GM12878 (cell line): ENCODE data around the gene FYB1. TPM values are rescaled to one million over a fixed set of nuclear protein-coding genes. Genes with fewer than 3 reads are reported as not detected.

ENCODE experiments used
- ATAC-seq: fragments of 200-7000 bp; cut with Tn5 transposase; 3 replicates; pipeline ENCODE4 v1.9.1; 2020; ENCODE audit warnings: mild to moderate bottlenecking, moderate library complexity
- BruUV-seq: library from RNA; stranded (reverse); fragments of 400-500 nt; replicated peaks from 2 replicates; lab custom pipeline; 2021; lab: Mats Ljungman, UMichigan
- CTCF ChIA-PET: fragments of 300-600 bp; sonication (Branson Sonifier 250); formaldehyde crosslinking; extraction: SDS; loops from one replicate; lab custom pipeline; 2021; ENCODE audit warnings: inconsistent platforms; lab: Yijun Ruan, JAX
- POLR2A ChIA-PET: fragments of 350-600 bp; formaldehyde crosslinking; extraction: SDS; loops from one replicate; lab custom pipeline; 2021; ENCODE audit warnings: inconsistent platforms; lab: Charles Lee
- RAD21 ChIA-PET: fragments of 300-600 bp; sonication (Branson Sonifier 250); formaldehyde crosslinking; loops from one replicate; lab custom pipeline; 2023; ENCODE audit warnings: antibody characterized with exemption; ENCODE audit not compliant: unreplicated experiment; lab: Charles Lee
- SMC1A ChIA-PET: fragments of 300-600 bp; sonication (Branson Sonifier 250); formaldehyde crosslinking; loops from one replicate; lab custom pipeline; 2023; ENCODE audit not compliant: unreplicated experiment, uncharacterized antibody; lab: Charles Lee
- DNase-seq: peaks from one replicate; pipeline ENCODE4 v3.0.0-alpha.2; 2011; ENCODE audit warnings: low read depth, low spot score
- FAIRE-seq: peaks from 3 replicates; lab custom pipeline; 2011; peaks lifted over from hg19 to GRCh38; lab: Jason Lieb, UNC
- H2AFZ ChIP-seq: 2 replicates; pipeline ENCODE4 v1.6.0; 2011; ENCODE audit warnings: low read depth, low read length, control low read depth; ENCODE audit not compliant: control insufficient read depth
- H3K27ac ChIP-seq: 2 replicates; pipeline ENCODE4 v1.5.1; 2011; ENCODE audit warnings: control low read depth; ENCODE audit not compliant: control insufficient read depth, insufficient read depth
- H3K27me3 ChIP-seq, 2 experiments: replicated peaks in 1 of 2; 2 replicates each; pipeline versions ENCODE4 v1.6.0 to v1.6.1; 2011; ENCODE audit warnings: low read length in 1 of 2; ENCODE audit not compliant: control insufficient read depth in 2 of 2, insufficient read depth in 2 of 2
- H3K36me3 ChIP-seq, 2 experiments: 2 replicates each; pipeline ENCODE4 v1.5.1; 2011; ENCODE audit warnings: low read length in 1 of 2; ENCODE audit not compliant: control insufficient read depth in 2 of 2, insufficient read depth in 2 of 2
- H3K4me1 ChIP-seq: 2 replicates; pipeline ENCODE4 v1.6.1; 2011; ENCODE audit warnings: mild to moderate bottlenecking, low read length, moderate library complexity, mixed read lengths; ENCODE audit not compliant: control insufficient read depth, insufficient read depth
- H3K4me2 ChIP-seq: 2 replicates; pipeline ENCODE4 v1.6.0; 2011; ENCODE audit warnings: control low read depth; ENCODE audit not compliant: control insufficient read depth, insufficient read depth
- H3K4me3 ChIP-seq: fragments of 200-600 bp; sonication (generic); 2 replicates; pipeline ENCODE4 v1.5.1; 2016
- H3K79me2 ChIP-seq: 2 replicates; pipeline ENCODE4 v1.6.0; 2011; ENCODE audit warnings: low read length; ENCODE audit not compliant: control insufficient read depth, insufficient read depth
- H3K9ac ChIP-seq: 2 replicates; pipeline ENCODE4 v1.8.0; 2011; ENCODE audit warnings: low read length, control low read depth, mixed read lengths; ENCODE audit not compliant: control insufficient read depth, insufficient read depth
- H3K9me3 ChIP-seq: replicated peaks from 3 replicates; pipeline ENCODE4 v1.5.1; 2011; ENCODE audit warnings: mild to moderate bottlenecking, low read length; ENCODE audit not compliant: control insufficient read depth, insufficient read depth
- H4K20me1 ChIP-seq: 2 replicates; pipeline ENCODE4 v1.6.0; 2011; ENCODE audit not compliant: control insufficient read depth, insufficient read depth
- DPF2 ChIP-seq: fragments of 450-650 bp; IDR thresholded peaks from 2 replicates; pipeline ENCODE4 v1.6.1; 2017; ENCODE audit warnings: mild to moderate bottlenecking
- E2F8 ChIP-seq: fragments of 450-650 bp; IDR thresholded peaks from 2 replicates; pipeline ENCODE4 v1.6.1; 2018; ENCODE audit warnings: mild to moderate bottlenecking, low read depth, moderate library complexity; ENCODE audit not compliant: partially characterized antibody
- ETV6 ChIP-seq, 2 experiments: fragments of 450-650 bp in 1 of 2; IDR thresholded peaks in 1 of 2; conservative IDR thresholded peaks in 1 of 2; 2 replicates each; pipeline ENCODE4 v1.6.1; 2014; ENCODE audit warnings: antibody characterized with exemption in 1 of 2, borderline replicate concordance in 1 of 2, low read depth in 1 of 2, mild to moderate bottlenecking in 1 of 2, moderate library complexity in 1 of 2
- NRF1 ChIP-seq: conservative IDR thresholded peaks from 2 replicates; pipeline ENCODE4 v1.6.1; 2011; ENCODE audit warnings: mild to moderate bottlenecking, low read depth, low read length, improper control_type of control experiment
- SMC3 ChIP-seq: IDR thresholded peaks from 2 replicates; pipeline ENCODE4 v1.6.1; 2011; ENCODE audit warnings: low read length, improper control_type of control experiment, borderline replicate concordance
- SREBF2 ChIP-seq: IDR thresholded peaks from 2 replicates; pipeline ENCODE4 v1.6.1; 2012; ENCODE audit warnings: mild to moderate bottlenecking, low read length
- TCF12 ChIP-seq: IDR thresholded peaks from 2 replicates; pipeline ENCODE4 v1.6.1; 2011; ENCODE audit warnings: low read depth, mild to moderate bottlenecking, low read length
- ZBTB11 ChIP-seq: fragments of 450-650 bp; formaldehyde crosslinking; IDR thresholded peaks from 2 replicates; pipeline ENCODE4 v1.5.0; 2022; ENCODE audit warnings: mild to moderate bottlenecking, missing genetic modification characterization
- ZBTB4 ChIP-seq: fragments of 450-650 bp; formaldehyde crosslinking; IDR thresholded peaks from 2 replicates; pipeline ENCODE4 v1.4.0; 2022; ENCODE audit warnings: mild to moderate bottlenecking, moderate library complexity
- WGBS: methylation state at CpG from one replicate; pipeline ENCODE4 v1.1.6; 2016; ENCODE audit warnings: low lambda C conversion rate; ENCODE audit not compliant: insufficient replicate concordance, insufficient coverage; ENCODE audit errors: missing lambda C conversion rate; 5-methylcytosine and 5-hydroxymethylcytosine counted together
- in situ Hi-C: fragments of 300-500 bp; cut with MboI; formaldehyde crosslinking; loops from 9 replicates; pipeline ENCODE4 v1.14.3; 2018; ENCODE audit warnings: mixed read lengths
- intact Hi-C: fragments of 100-400 bp; cut with micrococcal nuclease; formaldehyde crosslinking; loops from one replicate; pipeline ENCODE4 v1.14.2; 2022; ENCODE audit not compliant: unreplicated experiment
- polyA plus RNA-seq, 11 experiments: library from polyadenylated mRNA; depleted of rRNA in 4 of 11; unstranded in 6 of 11; stranded (reverse) in 5 of 11; fragments of >200 nt; fragmentation: Nextera tagmentation in 4 of 11; fragmentation: Illumina TruSeq in 1 of 11; extraction: Ambion mirVana in 4 of 11; extraction: Trizol in 1 of 11; gene quantifications; 1 replicate in 1 of 11; 2 replicates in 10 of 11; pipeline versions ENCODE4 v1.2.1 to v1.2.3, GENCODE V29; 2011 to 2016; ENCODE audit warnings: inconsistent platforms in 2 of 11, missing spikeins in 2 of 11, low read depth in 1 of 11
- total RNA-seq, 4 experiments: library from RNA; depleted of rRNA in 3 of 4; stranded (reverse); fragments of >200 nt in 3 of 4; fragmentation: Illumina TruSeq in 1 of 4; extraction: Trizol in 1 of 4; gene quantifications; 2 replicates each; pipeline versions ENCODE4 v1.2.1 to v1.2.3, GENCODE V29; 2013 to 2021

The FYB1 gene
- total and polyA plus RNA-seq, 10 of the 15 experiments (the other 5 are each of a cell fraction or from before 2014, with no cell fraction given): 0.06 to 4.3 (median 0.25) TPM; not detected in 2

GRCh38 chr5:39190311-39191102, 28.9 kb downstream of the FYB1 start:
- TF ChIP-seq NRF1: no peak
- TF ChIP-seq ZBTB11 (CRISPR knock-in tag): no peak
- TF ChIP-seq SREBF2: no peak
- TF ChIP-seq DPF2: no peak
- TF ChIP-seq SMC3: no peak
- no peak for TF ChIP-seq ZBTB4 (CRISPR knock-in tag)
- TF ChIP-seq ETV6 (conservative IDR thresholded peaks at IDR 0.05 in 1 of 2, IDR thresholded peaks at IDR 0.05 in 1 of 2; ENCODE audit: borderline replicate concordance in 1 of 2, low read depth in 1 of 2): no peak
- TF ChIP-seq E2F8: no peak
- TF ChIP-seq TCF12: no peak
- no peaks in the 10 kb centered on the region for H3K36me3 ChIP-seq
- in situ Hi-C loops (no loop called here), intact Hi-C loops (no loop called here)
- no peak for DNase-seq
- 39% methylated on average over 4 of the region's 4 CpGs for WGBS
- no peaks in the 10 kb centered on the region for H4K20me1 ChIP-seq
- FAIRE-seq: no peak
- ChIA-PET CTCF (interaction anchor here (1.2 to 1.5 kb wide), 2 partner anchors 10 to 13 kb away, joined by 4 to 5 read pairs; no protein-coding TSS in a partner anchor), POLR2A (interaction anchor here (1.5 kb wide), 1 partner anchor 11 kb away, joined by 5 read pairs; no protein-coding TSS in a partner anchor), RAD21 (interaction anchor here (1.0 kb wide), 1 partner anchor 12 kb away, joined by 3 read pairs; no protein-coding TSS in a partner anchor), SMC1A (interaction anchor here (1.4 to 2.8 kb wide), 5 partner anchors 10 to 37 kb away, joined by 3 to 8 read pairs (median 7); no protein-coding TSS in a partner anchor)
- no peak overlapping the region for H3K27ac ChIP-seq
- H3K27me3 ChIP-seq: no peaks in the 10 kb centered on the region
- H3K9me3 ChIP-seq: no peaks in the 10 kb centered on the region
- H3K4me3 ChIP-seq: no peak overlapping the region
- no peaks in the 10 kb centered on the region for H3K79me2 ChIP-seq
- H3K4me1 ChIP-seq: peaks cover 6% of the 10 kb centered on the region; the same call in 1 of the 2 replicates
- no TSS peak for BruUV-seq
- H3K4me2 ChIP-seq: no peak overlapping the region; the same call in 1 of the 2 replicates
- ATAC-seq: no peak
- H3K9ac ChIP-seq: no peak overlapping the region
- no peak overlapping the region for H2AFZ ChIP-seq
